ENCODE data around the gene GIPC1. TPM values are rescaled to one million over a fixed set of nuclear protein-coding genes. Genes with fewer than 3 reads are reported as not detected.

Gene GIPC1
- polyA plus RNA-seq, 3 donors = 34.6 to 80.5 (median 53.6) TPM

- no peak overlapping the region for H3K27ac ChIP-seq (ENCODE audit: low read depth, low read length)
- 85 to 87% (median 86%) methylated on average over 28 to 30 of the region's 30 CpGs for WGBS, 3 donors
These were observed 45.6 kb downstream of the GIPC1 start for GRCh38 chr19:14450168-14450874.

- 84 to 89% (median 86%) methylated on average over 6 of the region's 6 CpGs for WGBS, 3 donors
- H3K27ac ChIP-seq (ENCODE audit: low read depth, low read length) = no peak overlapping the region
These were observed 46.6 kb downstream of the GIPC1 start for GRCh38 chr19:14449321-14449720.

- 96 to 98% (median 98%) methylated on average over 10 of the region's 10 CpGs for WGBS, 3 donors
- H3K27ac ChIP-seq (ENCODE audit: low read depth, low read length) = no peak overlapping the region
These were observed 49.4 kb downstream of the GIPC1 start for GRCh38 chr19:14446336-14447036.

- no peak overlapping the region for H3K27ac ChIP-seq (ENCODE audit: low read depth, low read length)
- WGBS, 3 donors = 92 to 96% (median 96%) methylated on average over 14 of the region's 14 CpGs
These were observed 52.2 kb downstream of the GIPC1 start for GRCh38 chr19:14443632-14444216.

GRCh38 chr19:14442891-14443631 lies 52.9 kb downstream of the GIPC1 start:
- 84 to 97% (median 96%) methylated on average over 16 of the region's 16 CpGs for WGBS, 3 donors
- no peak overlapping the region for H3K27ac ChIP-seq (ENCODE audit: low read depth, low read length)

- 86 to 89% (median 89%) methylated on average over 32 to 34 of the region's 34 CpGs for WGBS, 3 donors
- no peak overlapping the region for H3K27ac ChIP-seq (ENCODE audit: low read depth, low read length)
These were observed 54.6 kb downstream of the GIPC1 start for GRCh38 chr19:14441041-14441938.

GRCh38 chr19:14440049-14440448 lies 55.9 kb downstream of the GIPC1 start:
- WGBS, 3 donors = 31 to 59% (median 35%) methylated on average over 9 of the region's 9 CpGs
- peak overlapping the region; percentile 12 for H3K27ac ChIP-seq (ENCODE audit: low read depth, low read length)

GRCh38 chr19:14439014-14439413 lies 56.9 kb downstream of the GIPC1 start:
- 42 to 68% (median 47%) methylated on average over 9 of the region's 9 CpGs for WGBS, 3 donors
- no peak overlapping the region for H3K27ac ChIP-seq (ENCODE audit: low read depth, low read length)

GRCh38 chr19:14437578-14438140 lies 58.3 kb downstream of the GIPC1 start:
- WGBS, 3 donors = 92 to 94% (median 92%) methylated on average over 7 of the region's 7 CpGs
- H3K27ac ChIP-seq (ENCODE audit: low read depth, low read length) = no peak overlapping the region

- no peak overlapping the region for H3K27ac ChIP-seq (ENCODE audit: low read depth, low read length)
- WGBS, 3 donors = 64 to 81% (median 68%) methylated on average over 17 of the region's 17 CpGs
These were observed 60.4 kb downstream of the GIPC1 start for GRCh38 chr19:14435320-14436050.

- WGBS, 3 donors = 34 to 55% (median 44%) methylated on average over 23 of the region's 23 CpGs
- H3K27ac ChIP-seq (ENCODE audit: low read depth, low read length) = peak overlapping the region; percentile 51
These were observed 61.2 kb downstream of the GIPC1 start for GRCh38 chr19:14434543-14435319.

- H3K27ac ChIP-seq (ENCODE audit: low read depth, low read length) = no peak overlapping the region
- WGBS, 3 donors = 1 to 3% (median 2%) methylated on average over 39 to 52 of the region's 52 CpGs
These were observed 62.1 kb downstream of the GIPC1 start for GRCh38 chr19:14433554-14434501.

- no peak within 1 kb of the TSS for H3K27ac ChIP-seq (ENCODE audit: low read depth, low read length)
- WGBS, 3 donors = 3 to 5% (median 4%) methylated on average over 32 to 85 of the region's 85 CpGs
These were observed 63.0 kb downstream of the GIPC1 start, which contains the start of gene PKN1 for GRCh38 chr19:14432791-14433553. TSS of gene PKN1 (plus strand) at chr19:14433306. CDS start at chr19:14433522, 216 bp downstream.

GRCh38 chr19:14430712-14431111 lies 65.2 kb downstream of the GIPC1 start:
- no peak overlapping the region for H3K27ac ChIP-seq (ENCODE audit: low read depth, low read length)
- WGBS, 3 donors = 64 to 78% (median 72%) methylated on average over 3 of the region's 3 CpGs

Measured in adipose tissue (tissue), 3 donors.